Measurements from ENCODE around the gene PARN. TPM values are rescaled to one million over a fixed set of nuclear protein-coding genes. Genes with fewer than 3 reads are reported as not detected.
"Not testable (repeated sequence)": the region's sequence is repeated elsewhere in the genome, so short reads cannot be mapped to it uniquely, and the experiment has no call there.

Gene PARN
- total RNA-seq, 3 donors from 2014 or later = 33.3 to 59.3 (median 44.2) TPM

DNA sequence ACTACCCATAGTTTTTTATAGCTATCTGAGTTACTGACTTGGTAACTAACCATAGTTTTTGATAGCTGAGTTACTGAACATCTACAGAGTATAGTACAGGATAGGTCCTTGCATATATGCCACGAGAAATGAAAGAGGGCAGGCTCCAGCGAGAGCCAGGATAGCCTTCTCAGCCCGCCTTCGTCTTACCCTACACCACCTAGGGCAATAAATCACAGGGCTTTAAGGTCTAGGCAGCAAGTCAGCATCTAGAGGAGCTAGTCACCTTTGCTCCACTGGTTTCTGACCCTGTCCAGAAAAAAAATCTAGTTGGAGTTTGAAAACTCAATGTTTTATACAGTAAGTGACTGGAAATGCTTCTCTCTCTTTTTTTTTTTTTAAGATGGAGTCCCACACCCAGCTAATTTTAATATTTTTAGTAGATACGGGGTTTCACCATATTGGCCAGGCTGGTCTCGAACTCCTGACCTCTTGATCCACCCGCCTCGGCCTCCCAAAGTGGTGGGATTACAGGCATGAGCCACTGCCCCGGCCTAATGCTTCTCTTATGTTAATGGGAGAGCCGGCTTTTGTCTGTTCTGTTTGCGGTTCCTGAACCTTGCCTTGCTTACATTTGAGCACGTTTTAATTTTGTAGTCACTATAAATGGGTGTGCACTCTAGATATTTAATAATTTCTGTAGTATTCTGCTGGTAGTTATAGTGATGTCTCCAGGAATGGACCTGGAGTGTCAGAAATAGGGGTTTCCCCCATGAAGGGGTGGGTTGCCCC is 5.5 kb upstream of the PARN start:
- Histone ChIP-seq H3K4me3 (no peak overlapping the region), H3K4me1 (peaks cover 0 to 8% of the 10 kb centered on the region in 2 donors), H3K36me3 (no peaks in the 10 kb centered on the region), H3K9me3 (no peaks in the 10 kb centered on the region), H3K27me3 (no peaks in the 10 kb centered on the region), H3K27ac (no peak overlapping the region)
- no peak for TF ChIP-seq POLR2AphosphoS5 (IDR thresholded peaks at IDR 0.05)
- no peak for TF ChIP-seq POLR2A (IDR thresholded peaks at IDR 0.05)
- TF ChIP-seq, protein P1, sequence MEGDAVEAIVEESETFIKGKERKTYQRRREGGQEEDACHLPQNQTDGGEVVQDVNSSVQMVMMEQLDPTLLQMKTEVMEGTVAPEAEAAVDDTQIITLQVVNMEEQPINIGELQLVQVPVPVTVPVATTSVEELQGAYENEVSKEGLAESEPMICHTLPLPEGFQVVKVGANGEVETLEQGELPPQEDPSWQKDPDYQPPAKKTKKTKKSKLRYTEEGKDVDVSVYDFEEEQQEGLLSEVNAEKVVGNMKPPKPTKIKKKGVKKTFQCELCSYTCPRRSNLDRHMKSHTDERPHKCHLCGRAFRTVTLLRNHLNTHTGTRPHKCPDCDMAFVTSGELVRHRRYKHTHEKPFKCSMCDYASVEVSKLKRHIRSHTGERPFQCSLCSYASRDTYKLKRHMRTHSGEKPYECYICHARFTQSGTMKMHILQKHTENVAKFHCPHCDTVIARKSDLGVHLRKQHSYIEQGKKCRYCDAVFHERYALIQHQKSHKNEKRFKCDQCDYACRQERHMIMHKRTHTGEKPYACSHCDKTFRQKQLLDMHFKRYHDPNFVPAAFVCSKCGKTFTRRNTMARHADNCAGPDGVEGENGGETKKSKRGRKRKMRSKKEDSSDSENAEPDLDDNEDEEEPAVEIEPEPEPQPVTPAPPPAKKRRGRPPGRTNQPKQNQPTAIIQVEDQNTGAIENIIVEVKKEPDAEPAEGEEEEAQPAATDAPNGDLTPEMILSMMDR (IDR thresholded peaks at IDR 0.05) = no peak
- DNase-seq (ENCODE audit: low spot score in 2 of 2) = no peak
- intact Hi-C loops (cut with DNase I; ENCODE audit: low total_unique reads) = no loop called here

DNA sequence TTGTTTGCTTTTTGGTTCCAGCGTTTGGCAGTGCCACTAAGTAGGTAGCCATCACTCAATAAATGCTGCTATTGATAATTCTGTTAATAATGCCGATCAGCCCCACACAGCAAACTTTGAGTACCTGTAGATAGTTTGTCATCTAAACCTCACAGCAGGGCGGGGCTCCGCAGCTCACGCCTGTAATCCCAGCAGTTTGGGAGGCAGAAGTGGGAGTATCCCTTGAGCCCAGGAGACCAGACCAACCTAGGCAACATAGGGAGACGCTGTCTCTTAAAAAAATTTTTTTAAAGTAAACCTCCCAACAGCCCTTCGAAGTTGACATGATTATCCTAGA is 4.3 kb upstream of the PARN start:
- TF ChIP-seq, protein P1 (IDR thresholded peaks at IDR 0.05) = no peak
- TF ChIP-seq POLR2AphosphoS5 (IDR thresholded peaks at IDR 0.05) = no peak
- TF ChIP-seq POLR2A (IDR thresholded peaks at IDR 0.05) = no peak
- H3K4me1 ChIP-seq = peaks cover 0 to 9% of the 10 kb centered on the region in 2 donors
- intact Hi-C loops (cut with DNase I; ENCODE audit: low total_unique reads) = no loop called here
- H3K9me3 ChIP-seq = no peaks in the 10 kb centered on the region
- DNase-seq (ENCODE audit: low spot score in 2 of 2) = no peak
- no peaks in the 10 kb centered on the region for H3K27me3 ChIP-seq
- no peaks in the 10 kb centered on the region for H3K36me3 ChIP-seq
- peak overlapping the region; percentile 79 to 99 (median 79) for H3K4me3 ChIP-seq
- peak overlapping the region; percentile 92 to 95 for H3K27ac ChIP-seq

DNA sequence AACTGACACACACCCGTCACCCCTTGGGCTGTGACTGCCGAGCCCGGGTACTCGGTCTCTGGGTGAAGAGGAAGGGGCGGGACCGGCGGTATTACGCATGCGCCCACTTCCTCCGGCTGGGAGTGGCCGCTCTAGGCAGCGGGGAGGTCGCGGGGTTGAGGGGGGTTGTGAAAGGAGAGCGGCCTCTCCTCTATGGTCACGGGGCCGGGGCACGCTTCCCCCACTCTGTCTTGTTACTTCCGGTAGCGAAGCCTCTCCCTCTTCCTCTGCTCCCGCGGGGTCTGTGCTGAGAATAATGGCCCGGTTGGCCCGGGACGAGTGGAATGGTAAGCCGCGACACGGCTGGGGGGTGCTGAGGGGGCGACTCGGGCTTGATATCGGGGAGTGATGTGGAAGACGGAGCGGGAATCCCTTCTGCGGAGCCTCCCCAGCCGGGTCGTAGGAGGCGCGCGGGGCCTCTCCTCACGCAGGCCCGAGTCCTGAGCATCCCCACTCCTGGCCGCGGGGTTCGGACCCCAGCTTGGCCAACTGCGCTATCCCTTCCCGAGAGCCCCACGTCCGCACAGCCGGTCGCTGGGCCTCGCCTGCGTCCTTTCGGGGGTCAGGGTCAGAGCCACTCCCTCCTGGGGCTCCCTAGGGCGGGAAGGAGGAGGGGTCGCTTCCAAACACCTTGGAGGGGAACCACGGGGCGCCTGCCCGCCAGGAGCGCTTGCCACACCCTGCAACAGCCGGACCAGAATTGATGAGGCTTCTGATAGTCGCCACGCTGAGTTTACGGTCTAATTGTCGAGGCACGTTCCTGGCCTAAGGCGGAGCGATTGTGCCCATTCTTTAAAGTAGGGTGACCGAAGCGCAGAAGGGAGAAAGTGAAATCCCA is 2.9 kb upstream of the PARN start, which contains the start of gene BFAR:
TSS of gene BFAR (plus strand) at position 259 of the 877 bp plus-strand sequence. CDS start 11,396 bp downstream, outside the sequence.
- Histone ChIP-seq H3K4me3 (peak within 1 kb of the TSS; percentile 79 to 99 (median 79)), H3K9me3 (no peaks in the 10 kb centered on the region), H3K36me3 (no peaks in the 10 kb centered on the region), H3K4me1 (peaks cover 0 to 19% of the 10 kb centered on the region in 2 donors), H3K27ac (peak within 1 kb of the TSS; percentile 92 to 95), H3K27me3 (no peaks in the 10 kb centered on the region)
- TF ChIP-seq, protein P1 (IDR thresholded peaks at IDR 0.05) = peak in 1 of 3 donors; percentile 6
- TF ChIP-seq POLR2A (IDR thresholded peaks at IDR 0.05) (peak; percentile 93), POLR2AphosphoS5 (IDR thresholded peaks at IDR 0.05) (peak; percentile 97 to 99 (median 97))
- intact Hi-C loops (cut with DNase I; ENCODE audit: low total_unique reads) = no loop called here
- DNase-seq (ENCODE audit: low spot score in 2 of 2) = peak; percentile 98 to 99

DNA sequence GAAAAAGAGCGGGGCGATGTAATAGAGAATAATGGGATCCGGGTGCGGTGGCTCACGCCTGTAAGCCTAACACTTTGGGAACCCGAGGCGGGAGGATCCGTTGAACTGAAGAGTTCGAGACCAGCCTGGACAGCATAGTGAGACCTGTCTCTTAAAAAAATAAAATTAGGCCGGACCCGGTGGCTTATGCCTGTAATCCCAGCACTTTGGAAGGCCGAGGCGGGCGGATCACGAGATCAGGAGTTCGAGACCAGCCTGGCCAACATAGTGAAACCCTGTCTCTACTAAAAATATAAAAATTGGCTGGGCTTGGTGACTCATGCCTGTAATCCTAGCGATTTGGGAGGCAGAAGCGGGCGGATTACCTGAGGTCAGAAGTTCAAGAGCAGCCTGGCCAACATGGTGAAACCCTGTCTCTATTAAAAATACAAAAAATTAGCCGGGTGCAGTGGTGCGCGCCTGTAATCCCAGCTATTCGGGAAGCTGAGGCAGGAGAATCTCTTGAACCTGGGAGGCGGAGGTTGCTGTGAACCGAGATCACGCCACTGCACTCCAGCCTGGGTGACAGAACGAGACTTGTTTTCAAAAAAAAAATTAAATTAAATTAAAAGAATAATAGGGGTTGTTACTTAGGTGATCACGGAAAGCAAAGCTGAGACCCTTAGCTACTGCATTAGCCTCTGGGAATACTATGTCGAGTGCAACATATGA is 715 bp upstream of the PARN start:
- H3K36me3 ChIP-seq; H3K9me3 ChIP-seq; intact Hi-C loops (cut with DNase I; ENCODE audit: low total_unique reads); H3K27me3 ChIP-seq: not testable (repeated sequence)
- DNase-seq (ENCODE audit: low spot score in 2 of 2) = peak in 1 of 2 donors; percentile 25
- Histone ChIP-seq H3K4me1 (peaks cover 0 to 19% of the 10 kb centered on the region in 2 donors), H3K27ac (peak overlapping the region; percentile 92 to 95), H3K4me3 (peak overlapping the region; percentile 80 to 96 (median 95))

DNA sequence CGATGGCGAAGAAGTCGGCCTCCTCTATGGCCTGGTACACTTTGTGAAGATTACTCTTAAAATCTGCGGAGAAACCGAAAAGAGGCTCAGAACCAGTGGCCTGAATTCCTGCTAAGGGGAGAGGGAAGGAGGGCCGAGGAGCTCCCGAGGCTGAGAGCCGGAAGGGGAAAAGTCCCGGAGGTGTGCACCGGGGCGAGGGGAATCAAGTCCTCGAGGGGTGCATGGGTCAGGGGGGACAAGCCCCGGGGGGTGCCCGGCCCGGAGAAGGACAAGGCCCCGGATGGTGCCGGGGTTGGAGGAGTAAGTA is 495 bp downstream of the PARN start:
- peaks cover 0 to 18% of the 10 kb centered on the region in 2 donors for H3K4me1 ChIP-seq
- intact Hi-C loops (cut with DNase I; ENCODE audit: low total_unique reads) = no loop called here
- DNase-seq (ENCODE audit: low spot score in 2 of 2) = no peak
- no peaks in the 10 kb centered on the region for H3K27me3 ChIP-seq
- peak overlapping the region; percentile 92 to 95 for H3K27ac ChIP-seq
- H3K9me3 ChIP-seq = no peaks in the 10 kb centered on the region
- H3K36me3 ChIP-seq = peaks cover 3% of the 10 kb centered on the region
- TF ChIP-seq POLR2A (IDR thresholded peaks at IDR 0.05) (no peak), POLR2AphosphoS5 (IDR thresholded peaks at IDR 0.05) (no peak)
- TF ChIP-seq, protein P1 (IDR thresholded peaks at IDR 0.05) = no peak
- peak overlapping the region; percentile 80 to 96 (median 95) for H3K4me3 ChIP-seq

Data from breast epithelium (tissue), 4 donors.